Neural progenitor cell (in vitro differentiated cells): ENCODE results near the gene PARK7. TPM values are rescaled to one million over a fixed set of nuclear protein-coding genes. Genes with fewer than 3 reads are reported as not detected.

Experiments used
- DNase-seq: peaks from one replicate; pipeline ENCODE4 v3.0.0-alpha.2; 2016; ENCODE audit warnings: low spot score
- H2AFZ ChIP-seq: fragments of 200-600 bp; sonication (generic); replicated peaks from 2 replicates; pipeline ENCODE4 v1.6.1; 2016; ENCODE audit warnings: antibody characterized with exemption
- H3F3A ChIP-seq: fragments of 200-600 bp; sonication (generic); 2 replicates; pipeline ENCODE4 v1.6.1; 2016; ENCODE audit warnings: antibody characterized with exemption, low read depth
- H3K27ac ChIP-seq: fragments of 200-600 bp; sonication (generic); 2 replicates; pipeline ENCODE4 v1.5.1; 2016; ENCODE audit warnings: mild to moderate bottlenecking
- H3K27me3 ChIP-seq: fragments of 200-600 bp; sonication (generic); 2 replicates; pipeline ENCODE4 v1.6.1; 2016; ENCODE audit warnings: mild to moderate bottlenecking, moderate library complexity
- H3K36me3 ChIP-seq: fragments of 200-600 bp; sonication (generic); 2 replicates; pipeline ENCODE4 v1.5.1; 2016
- H3K4me1 ChIP-seq: fragments of 200-600 bp; sonication (generic); 2 replicates; pipeline ENCODE4 v1.6.1; 2016; ENCODE audit warnings: mixed run types
- H3K4me2 ChIP-seq: fragments of 200-600 bp; sonication (generic); 2 replicates; pipeline ENCODE4 v1.6.1; 2016
- H3K4me3 ChIP-seq: fragments of 200-600 bp; sonication (generic); 2 replicates; pipeline ENCODE4 v1.5.1; 2016
- H3K79me2 ChIP-seq: fragments of 200-600 bp; sonication (generic); 2 replicates; pipeline ENCODE4 v1.6.1; 2016; ENCODE audit warnings: low read depth
- H3K9ac ChIP-seq: fragments of 200-600 bp; sonication (generic); 2 replicates; pipeline ENCODE4 v1.6.1; 2016
- H3K9me3 ChIP-seq: fragments of 200-600 bp; sonication (generic); 2 replicates; pipeline ENCODE4 v1.5.1; 2016; ENCODE audit warnings: low read depth
- H4K20me1 ChIP-seq: fragments of 200-600 bp; sonication (generic); 2 replicates; pipeline ENCODE4 v1.6.1; 2016; ENCODE audit warnings: low read depth
- H3K27ac Mint-ChIP-seq: 3 replicates; pipeline ENCODE4 v1.8.0; 2021; ENCODE audit warnings: mixed read lengths
- H3K27me3 Mint-ChIP-seq: 2 replicates; pipeline ENCODE4 v1.8.0; 2022; ENCODE audit warnings: low read depth, mild to moderate bottlenecking, inconsistent platforms, moderate library complexity, mixed read lengths; ENCODE audit not compliant: insufficient read depth
- H3K36me3 Mint-ChIP-seq: 3 replicates; pipeline ENCODE4 v1.8.0; 2021; ENCODE audit warnings: mixed read lengths
- H3K4me1 Mint-ChIP-seq: 3 replicates; pipeline ENCODE4 v1.8.0; 2021; ENCODE audit warnings: mixed read lengths
- H3K4me3 Mint-ChIP-seq: 3 replicates; pipeline ENCODE4 v1.8.0; 2021; ENCODE audit warnings: mild to moderate bottlenecking, moderate library complexity, mixed read lengths
- H3K9me3 Mint-ChIP-seq: 3 replicates; pipeline ENCODE4 v1.8.0; 2020; ENCODE audit warnings: mixed read lengths
- EZH2 ChIP-seq: fragments of 200-600 bp; sonication (generic); IDR thresholded peaks from 2 replicates; pipeline ENCODE4 v1.6.1; 2017; ENCODE audit warnings: antibody characterized with exemption, mild to moderate bottlenecking, moderate library complexity
- EZH2phosphoT487 ChIP-seq: fragments of 200-600 bp; sonication (generic); IDR thresholded peaks from 2 replicates; pipeline ENCODE4 v1.6.1; 2017; ENCODE audit warnings: antibody characterized with exemption
- total RNA-seq: library from RNA; depleted of rRNA; stranded (reverse); fragments of >200 nt; gene quantifications from 2 replicates; pipeline ENCODE4 v1.2.3, GENCODE V29; 2015; ENCODE audit warnings: low replicate concordance
- TF ChIP-seq, protein P1 (sequence below): fragments of 200-600 bp; sonication (generic); IDR thresholded peaks from 2 replicates; pipeline ENCODE4 v1.5.1; 2017; ENCODE audit warnings: antibody characterized with exemption, mild to moderate bottlenecking

PARK7 gene
- total RNA-seq, 1 donor from 2014 or later: 214 TPM

DNA sequence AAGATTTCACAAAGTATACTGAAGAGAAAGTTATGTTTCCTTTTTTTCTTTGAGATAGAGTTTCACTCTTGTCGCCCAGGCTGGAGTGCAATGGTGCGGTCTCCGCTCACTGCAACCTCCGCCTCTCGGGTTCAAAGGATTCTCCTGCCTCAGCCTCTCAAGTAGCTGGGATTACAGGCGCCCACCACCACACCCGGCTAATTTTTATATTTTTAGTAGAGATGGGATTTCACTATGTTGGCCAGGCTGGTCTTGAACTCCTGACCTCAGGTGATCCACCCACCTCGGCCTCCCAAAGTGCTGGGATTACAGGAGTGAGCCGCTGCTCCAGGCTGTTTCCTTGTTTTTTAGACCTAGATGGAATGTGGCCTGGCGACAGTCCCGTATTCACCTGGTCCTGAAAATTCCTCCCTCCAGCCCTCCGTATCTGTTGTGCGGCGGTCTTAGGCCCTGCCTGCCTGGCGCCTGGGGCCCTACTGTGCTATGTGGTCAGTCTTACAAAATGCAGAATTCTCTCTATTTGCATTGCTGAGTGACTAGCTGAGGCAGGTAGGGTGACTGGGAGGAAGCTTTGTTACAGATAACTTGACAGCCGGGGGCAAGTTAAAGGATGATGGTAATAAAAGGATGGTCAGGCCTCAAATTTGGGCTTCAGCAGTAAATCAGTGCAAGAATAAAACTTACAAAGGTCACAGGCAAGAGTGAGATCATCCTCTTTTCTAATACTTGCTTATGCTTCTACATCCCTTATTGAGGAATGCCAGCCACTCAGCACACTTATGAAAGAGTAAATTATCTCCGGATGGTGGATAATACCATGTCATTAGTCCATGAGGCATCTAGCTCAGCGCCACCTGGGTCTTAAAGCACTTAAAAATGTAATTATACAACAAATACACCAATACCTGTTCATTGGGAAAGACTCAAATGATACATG is 30.3 kb downstream of the PARK7 start:
- Mint-ChIP-seq H3K27me3 (peaks cover 4% of the 10 kb centered on the region), H3K4me3 (no peak overlapping the region), H3K36me3 (peaks cover 16% of the 10 kb centered on the region), H3K27ac (peak overlapping the region; percentile 33), H3K9me3 (no peaks in the 10 kb centered on the region), H3K4me1 (peaks cover 3% of the 10 kb centered on the region)
- no peaks in the 10 kb centered on the region for H3K4me1 ChIP-seq
- H2AFZ ChIP-seq: no peak overlapping the region
- H3K9ac ChIP-seq: no peak overlapping the region
- H3K4me2 ChIP-seq: no peak overlapping the region
- H3K27ac ChIP-seq: no peak overlapping the region
- no peak overlapping the region for H3K4me3 ChIP-seq
- DNase-seq: no peak
- H3F3A ChIP-seq: no peaks in the 10 kb centered on the region
- H4K20me1 ChIP-seq: no peaks in the 10 kb centered on the region
- no peaks in the 10 kb centered on the region for H3K27me3 ChIP-seq
- H3K79me2 ChIP-seq: no peaks in the 10 kb centered on the region
- TF ChIP-seq, protein P1, sequence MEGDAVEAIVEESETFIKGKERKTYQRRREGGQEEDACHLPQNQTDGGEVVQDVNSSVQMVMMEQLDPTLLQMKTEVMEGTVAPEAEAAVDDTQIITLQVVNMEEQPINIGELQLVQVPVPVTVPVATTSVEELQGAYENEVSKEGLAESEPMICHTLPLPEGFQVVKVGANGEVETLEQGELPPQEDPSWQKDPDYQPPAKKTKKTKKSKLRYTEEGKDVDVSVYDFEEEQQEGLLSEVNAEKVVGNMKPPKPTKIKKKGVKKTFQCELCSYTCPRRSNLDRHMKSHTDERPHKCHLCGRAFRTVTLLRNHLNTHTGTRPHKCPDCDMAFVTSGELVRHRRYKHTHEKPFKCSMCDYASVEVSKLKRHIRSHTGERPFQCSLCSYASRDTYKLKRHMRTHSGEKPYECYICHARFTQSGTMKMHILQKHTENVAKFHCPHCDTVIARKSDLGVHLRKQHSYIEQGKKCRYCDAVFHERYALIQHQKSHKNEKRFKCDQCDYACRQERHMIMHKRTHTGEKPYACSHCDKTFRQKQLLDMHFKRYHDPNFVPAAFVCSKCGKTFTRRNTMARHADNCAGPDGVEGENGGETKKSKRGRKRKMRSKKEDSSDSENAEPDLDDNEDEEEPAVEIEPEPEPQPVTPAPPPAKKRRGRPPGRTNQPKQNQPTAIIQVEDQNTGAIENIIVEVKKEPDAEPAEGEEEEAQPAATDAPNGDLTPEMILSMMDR: no peak
- no peak for TF ChIP-seq EZH2
- TF ChIP-seq EZH2phosphoT487: no peak
- H3K36me3 ChIP-seq: no peaks in the 10 kb centered on the region
- H3K9me3 ChIP-seq: no peaks in the 10 kb centered on the region

DNA sequence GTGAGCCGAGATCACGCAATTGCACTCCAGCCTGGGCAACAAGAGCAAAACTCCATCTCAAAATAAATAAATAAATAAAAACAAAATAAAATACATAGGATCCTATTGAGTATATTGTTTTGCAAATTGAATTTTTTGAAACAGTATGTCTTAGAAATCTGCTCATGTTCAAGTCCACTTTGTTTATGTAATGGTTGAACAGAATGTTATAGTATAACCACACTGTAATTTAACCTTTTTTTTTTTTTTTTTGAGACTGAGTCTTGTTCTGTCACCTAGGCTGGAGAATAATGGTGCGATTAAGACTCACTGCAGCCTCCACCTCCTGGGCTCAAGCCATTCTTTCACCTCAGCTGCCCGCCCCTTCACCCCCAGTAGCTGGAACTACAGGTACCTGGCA is 31.4 kb downstream of the PARK7 start:
- TF ChIP-seq EZH2phosphoT487: no peak
- no peak for TF ChIP-seq EZH2
- TF ChIP-seq, protein P1: no peak
- Mint-ChIP-seq H3K4me1 (peaks cover 3% of the 10 kb centered on the region), H3K9me3 (peaks cover 2% of the 10 kb centered on the region), H3K36me3 (peaks cover 17% of the 10 kb centered on the region), H3K4me3 (no peak overlapping the region), H3K27me3 (peaks cover 4% of the 10 kb centered on the region), H3K27ac (no peak overlapping the region)
- Histone ChIP-seq H3K79me2 (no peaks in the 10 kb centered on the region), H3F3A (no peaks in the 10 kb centered on the region), H3K4me1 (no peaks in the 10 kb centered on the region), H4K20me1 (no peaks in the 10 kb centered on the region), H3K4me2 (no peak overlapping the region), H3K27ac (no peak overlapping the region), H3K9ac (no peak overlapping the region), H3K4me3 (no peak overlapping the region), H3K36me3 (no peaks in the 10 kb centered on the region), H3K27me3 (no peaks in the 10 kb centered on the region), H2AFZ (no peak overlapping the region), H3K9me3 (no peaks in the 10 kb centered on the region)
- no peak for DNase-seq

DNA sequence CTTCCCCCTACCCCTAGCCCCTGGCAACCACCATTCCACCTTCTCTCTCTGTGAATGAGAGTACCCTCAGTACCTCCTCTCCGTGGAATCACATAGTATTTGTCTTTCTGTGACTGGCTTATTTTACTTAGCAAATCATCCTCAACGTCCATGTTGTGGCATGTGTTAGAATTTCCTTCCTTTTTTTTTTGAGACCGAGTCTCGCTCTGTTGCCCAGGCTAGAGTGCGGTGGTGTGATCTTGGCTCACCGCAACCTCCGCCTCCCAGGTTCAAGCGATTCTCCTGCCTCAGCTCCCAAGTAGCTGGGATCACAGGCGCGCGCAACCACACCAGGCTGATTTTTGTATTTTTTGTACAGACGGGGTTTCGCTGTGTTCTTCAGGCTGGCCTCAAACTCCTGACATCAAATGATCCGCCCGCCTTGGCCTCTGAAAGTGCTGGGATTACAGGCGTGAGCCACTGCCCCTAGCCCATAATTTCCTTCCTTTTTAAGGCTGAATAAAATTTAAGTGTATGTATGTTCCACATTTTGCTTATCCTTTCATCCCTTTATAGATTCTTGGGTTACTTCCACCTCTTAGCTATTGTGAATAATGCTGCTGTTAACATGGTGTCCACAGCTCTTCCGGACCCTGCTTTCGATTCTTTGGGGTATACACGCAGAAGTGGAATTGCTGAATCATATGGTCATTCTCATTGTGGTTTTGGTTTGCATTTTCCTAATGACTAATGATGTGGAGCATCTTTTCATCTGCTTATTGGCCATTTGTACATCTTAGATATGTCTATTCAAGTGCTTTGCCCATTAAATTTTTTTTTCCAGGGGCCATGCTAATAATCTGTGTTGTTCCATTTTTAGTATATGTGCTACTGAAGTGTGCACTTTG is 32.3 kb downstream of the PARK7 start:
- Mint-ChIP-seq H3K27ac (peak overlapping the region; percentile 39), H3K4me1 (peaks cover 3% of the 10 kb centered on the region), H3K4me3 (no peak overlapping the region), H3K36me3 (peaks cover 19% of the 10 kb centered on the region), H3K9me3 (peaks cover 2% of the 10 kb centered on the region), H3K27me3 (peaks cover 2% of the 10 kb centered on the region)
- no peaks in the 10 kb centered on the region for H3F3A ChIP-seq
- no peaks in the 10 kb centered on the region for H4K20me1 ChIP-seq
- no peak overlapping the region for H3K9ac ChIP-seq
- H3K4me2 ChIP-seq: no peak overlapping the region
- no peaks in the 10 kb centered on the region for H3K27me3 ChIP-seq
- TF ChIP-seq EZH2: no peak
- TF ChIP-seq, protein P1: no peak
- TF ChIP-seq EZH2phosphoT487: no peak
- H3K36me3 ChIP-seq: no peaks in the 10 kb centered on the region
- no peak for DNase-seq
- no peaks in the 10 kb centered on the region for H3K79me2 ChIP-seq
- no peaks in the 10 kb centered on the region for H3K9me3 ChIP-seq
- H2AFZ ChIP-seq: no peak overlapping the region
- H3K4me3 ChIP-seq: no peak overlapping the region
- no peak overlapping the region for H3K27ac ChIP-seq
- H3K4me1 ChIP-seq: no peaks in the 10 kb centered on the region
